Memory B cell (primary cell): Measurements from ENCODE around the gene FGFR3.
"Not testable (repeated sequence)": the region's sequence is repeated elsewhere in the genome, so short reads cannot be mapped to it uniquely, and the experiment has no call there.

ENCODE experiments used
- ATAC-seq: fragments of 150-1000 bp; cut with Tn5 transposase; 2 replicates; pipeline ENCODE4 v1.10.0; 2021; ENCODE audit warnings: low read depth, mild to moderate bottlenecking, moderate library complexity
- DNase-seq, 2 donors: peaks; one replicate each; pipeline ENCODE4 v3.0.0; 2022; ENCODE audit warnings: low spot score in 2 of 2
- H3K27ac Mint-ChIP-seq: one replicate; pipeline ENCODE4 v1.8.0; 2022; ENCODE audit warnings: mild to moderate bottlenecking, moderate library complexity, mixed read lengths
- H3K27me3 Mint-ChIP-seq: one replicate; pipeline ENCODE4 v1.8.0; 2022; ENCODE audit warnings: mixed read lengths
- H3K36me3 Mint-ChIP-seq: one replicate; pipeline ENCODE4 v1.8.0; 2022; ENCODE audit warnings: mild to moderate bottlenecking, mixed read lengths
- H3K4me1 Mint-ChIP-seq: one replicate; pipeline ENCODE4 v1.8.0; 2022; ENCODE audit warnings: mixed read lengths
- H3K4me3 Mint-ChIP-seq: one replicate; pipeline ENCODE4 v1.8.0; 2022; ENCODE audit warnings: mild to moderate bottlenecking, moderate library complexity, mixed read lengths
- H3K9me3 Mint-ChIP-seq: one replicate; pipeline ENCODE4 v1.8.0; 2022; ENCODE audit warnings: mixed read lengths

The FGFR3 gene

DNA sequence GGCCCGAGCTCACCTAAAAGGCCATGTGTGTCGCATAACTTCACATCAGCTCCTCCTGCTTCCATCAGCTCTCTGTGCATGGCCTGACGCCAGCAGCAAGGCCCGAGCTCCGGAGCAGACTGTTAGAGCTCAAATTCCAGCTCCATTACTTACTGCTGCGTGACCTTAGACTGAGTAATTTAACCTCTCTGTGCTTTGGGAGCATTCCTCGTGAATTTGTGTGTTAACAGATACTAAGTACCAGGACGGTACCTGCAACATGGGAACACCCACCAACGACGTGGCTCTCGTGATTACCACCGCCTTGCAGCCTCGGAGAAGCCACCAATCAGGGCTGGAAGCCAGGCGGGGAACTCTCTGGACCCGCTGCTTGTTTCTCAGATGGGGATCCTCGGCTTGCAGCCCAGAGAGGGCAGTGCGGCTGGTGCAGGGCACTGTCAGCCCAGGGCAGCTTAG is 49.9 kb downstream of the FGFR3 start:
- H3K9me3 Mint-ChIP-seq, result no peaks in the 10 kb centered on the region
- H3K36me3 Mint-ChIP-seq, result peaks cover 22% of the 10 kb centered on the region
- H3K27me3 Mint-ChIP-seq, result no peaks in the 10 kb centered on the region
- DNase-seq (no peak), ATAC-seq (no peak)
- H3K27ac Mint-ChIP-seq, result no peak overlapping the region
- H3K4me1 Mint-ChIP-seq, result peaks cover 2% of the 10 kb centered on the region
- no peak overlapping the region for H3K4me3 Mint-ChIP-seq

DNA sequence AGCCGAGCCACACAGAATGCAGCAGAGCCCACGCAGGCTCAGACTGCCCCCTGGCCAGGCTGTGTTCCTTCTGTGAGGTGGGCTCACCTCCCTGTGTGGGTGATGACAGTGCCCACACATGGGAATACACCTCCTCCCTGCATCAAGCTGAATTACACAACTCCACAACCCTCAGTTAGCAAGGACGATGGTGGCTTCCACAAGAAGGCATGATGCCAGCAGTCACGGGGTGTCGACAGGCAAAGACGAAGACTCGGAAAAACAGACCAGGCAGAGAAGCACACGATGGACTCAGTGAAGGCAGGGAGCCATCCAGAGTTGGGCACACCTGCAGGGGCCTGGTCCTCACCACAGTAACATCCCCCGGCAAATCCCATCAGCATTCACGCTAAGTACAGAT is 50.8 kb downstream of the FGFR3 start:
- H3K9me3 Mint-ChIP-seq, result no peaks in the 10 kb centered on the region
- H3K4me3 Mint-ChIP-seq, result no peak overlapping the region
- peaks cover 2% of the 10 kb centered on the region for H3K4me1 Mint-ChIP-seq
- H3K27me3 Mint-ChIP-seq, result no peaks in the 10 kb centered on the region
- H3K36me3 Mint-ChIP-seq, result peaks cover 22% of the 10 kb centered on the region
- no peak overlapping the region for H3K27ac Mint-ChIP-seq
- no peak for ATAC-seq
- DNase-seq, result no peak

DNA sequence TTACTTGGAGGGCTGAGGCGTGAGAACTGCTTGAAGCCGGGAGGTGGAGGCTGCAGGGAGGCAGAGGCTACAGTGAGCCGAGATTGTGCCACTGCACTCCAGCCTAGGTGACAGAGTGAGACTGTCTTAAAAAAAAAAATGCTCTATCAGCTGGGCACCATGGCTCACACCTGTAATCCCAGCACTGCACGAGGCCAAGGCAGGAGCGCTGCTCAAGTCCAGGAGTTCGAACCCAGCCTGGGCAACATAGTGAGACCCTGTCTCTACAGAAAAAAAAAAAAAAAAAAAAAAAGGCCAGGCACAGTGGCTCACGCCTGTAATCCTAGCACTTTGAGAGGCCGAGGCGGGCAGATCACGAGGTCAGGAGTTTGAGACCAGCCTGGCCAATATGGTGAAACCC is 51.5 kb downstream of the FGFR3 start:
- H3K27me3 Mint-ChIP-seq, ATAC-seq, H3K27ac Mint-ChIP-seq, H3K9me3 Mint-ChIP-seq, H3K4me1 Mint-ChIP-seq, H3K4me3 Mint-ChIP-seq, DNase-seq: not testable (repeated sequence)
- H3K36me3 Mint-ChIP-seq, result peaks cover 16% of the 10 kb centered on the region

DNA sequence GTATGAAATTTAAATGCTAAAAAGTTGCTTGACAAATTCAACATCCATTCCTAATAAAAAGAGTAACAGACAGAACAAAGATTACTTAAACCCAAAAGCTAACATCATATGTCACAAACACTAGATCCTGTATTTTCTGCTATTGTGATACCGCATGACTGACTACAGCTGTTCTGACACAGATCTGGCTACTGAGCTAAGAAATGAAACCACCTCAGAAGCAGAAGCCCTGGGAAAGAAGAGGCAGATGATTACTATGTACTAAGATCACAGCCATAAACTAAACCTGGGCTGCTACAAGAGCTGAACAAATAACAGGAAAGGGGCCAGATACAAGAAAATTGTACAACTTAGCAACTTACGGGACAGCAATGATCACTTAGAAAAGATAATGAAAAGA is 53.5 kb downstream of the FGFR3 start:
- Mint-ChIP-seq H3K4me1 (peaks cover 3% of the 10 kb centered on the region), H3K9me3 (no peaks in the 10 kb centered on the region), H3K27ac (no peak overlapping the region), H3K27me3 (no peaks in the 10 kb centered on the region), H3K4me3 (no peak overlapping the region), H3K36me3 (peaks cover 13% of the 10 kb centered on the region)
- ATAC-seq (no peak), DNase-seq (no peak)

DNA sequence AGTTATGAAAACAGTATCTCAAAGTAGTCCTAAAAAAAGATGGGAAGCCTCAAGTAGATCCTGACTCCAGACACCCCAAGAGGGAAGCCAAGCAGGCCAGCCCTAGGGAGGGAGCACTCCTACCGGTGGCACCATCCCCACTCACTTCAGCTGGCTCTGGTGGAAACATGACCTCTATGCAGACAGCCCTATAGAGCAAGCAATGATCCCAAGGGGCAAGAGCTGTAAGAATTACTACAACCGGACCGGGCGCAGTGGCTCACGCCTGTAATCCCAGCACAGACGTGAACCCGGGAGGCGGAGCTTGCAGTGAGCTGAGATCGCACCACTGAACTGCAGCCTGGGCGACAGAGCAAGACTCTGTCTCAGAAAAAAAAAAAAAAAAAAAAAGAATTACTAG is 57.2 kb downstream of the FGFR3 start:
- H3K4me1 Mint-ChIP-seq, result peaks cover 18% of the 10 kb centered on the region
- no peak for DNase-seq

DNA sequence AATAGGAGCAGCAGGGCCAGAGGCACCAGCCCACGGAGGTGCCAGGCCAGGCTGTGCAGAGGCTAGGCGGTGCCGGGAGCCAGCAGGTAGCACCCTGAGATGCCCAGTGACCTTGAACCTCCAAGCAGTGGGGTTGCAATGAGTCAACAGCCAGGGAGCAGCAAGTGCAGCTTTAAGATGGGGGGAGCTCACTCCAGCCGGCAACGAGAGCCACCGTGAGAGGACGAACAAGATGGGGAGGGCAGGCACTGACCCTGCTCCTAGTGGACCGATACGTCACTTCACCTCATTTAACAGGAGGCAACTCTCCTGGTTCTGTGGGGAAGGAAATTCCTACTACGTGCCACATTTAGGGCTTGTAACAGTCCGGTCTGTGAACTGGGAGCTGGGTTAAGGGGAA is 58.1 kb downstream of the FGFR3 start:
- DNase-seq, result no peak
- Mint-ChIP-seq H3K27me3 (no peaks in the 10 kb centered on the region), H3K4me3 (no peak overlapping the region), H3K27ac (no peak overlapping the region), H3K9me3 (no peaks in the 10 kb centered on the region), H3K36me3 (peaks cover 10% of the 10 kb centered on the region), H3K4me1 (peaks cover 18% of the 10 kb centered on the region)
- ATAC-seq, result no peak

More for the DNA sequence above, 57.2 kb downstream of the FGFR3 start:
- Mint-ChIP-seq H3K9me3 (no peaks in the 10 kb centered on the region), H3K27ac (no peak overlapping the region), H3K36me3 (peaks cover 10% of the 10 kb centered on the region), H3K4me3 (no peak overlapping the region), H3K27me3 (no peaks in the 10 kb centered on the region)
- no peak for ATAC-seq

DNA sequence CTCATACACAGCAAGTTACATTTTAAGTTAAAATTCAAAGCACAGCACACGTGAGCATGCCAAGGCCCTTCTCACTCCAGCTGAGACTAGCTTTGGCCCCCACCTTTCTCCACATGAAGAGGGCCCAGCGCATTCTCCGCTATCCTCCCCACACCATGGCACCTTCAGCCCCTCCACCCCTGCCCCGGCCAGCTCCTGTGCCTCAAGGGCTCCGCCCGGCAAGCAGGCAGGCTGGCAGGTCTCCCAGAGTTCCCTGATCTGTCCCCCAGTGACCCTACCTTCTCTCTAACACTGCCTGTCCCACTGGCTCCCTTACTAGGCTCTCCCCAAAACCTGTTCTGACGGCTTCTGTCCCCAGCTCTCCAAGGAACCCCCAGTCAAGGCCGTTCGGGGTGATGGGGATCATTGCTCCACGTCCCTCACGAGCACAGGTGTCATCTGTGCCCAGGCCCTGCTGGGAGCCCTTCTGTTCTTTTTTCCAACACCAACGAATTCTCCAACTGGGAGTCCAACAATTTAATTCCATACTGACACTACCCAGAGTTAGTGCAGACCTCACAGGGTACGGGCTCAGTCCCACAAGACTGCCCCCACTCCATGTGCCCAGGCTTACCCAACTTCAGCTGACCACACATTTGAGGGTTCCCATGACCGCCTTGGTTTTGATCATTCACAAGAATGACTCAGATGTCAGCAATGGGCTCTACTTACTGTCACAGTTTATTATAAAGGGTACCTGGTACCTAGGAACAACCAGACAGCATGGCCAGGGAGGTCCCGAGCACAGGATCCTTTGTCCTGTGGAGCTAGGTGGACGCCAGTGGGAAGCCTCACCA is 58.7 kb downstream of the FGFR3 start:
- no peak overlapping the region for H3K4me3 Mint-ChIP-seq
- H3K27me3 Mint-ChIP-seq, result no peaks in the 10 kb centered on the region
- H3K4me1 Mint-ChIP-seq, result peaks cover 18% of the 10 kb centered on the region
- DNase-seq (no peak), ATAC-seq (no peak)
- H3K9me3 Mint-ChIP-seq, result no peaks in the 10 kb centered on the region
- no peak overlapping the region for H3K27ac Mint-ChIP-seq
- peaks cover 8% of the 10 kb centered on the region for H3K36me3 Mint-ChIP-seq

DNA sequence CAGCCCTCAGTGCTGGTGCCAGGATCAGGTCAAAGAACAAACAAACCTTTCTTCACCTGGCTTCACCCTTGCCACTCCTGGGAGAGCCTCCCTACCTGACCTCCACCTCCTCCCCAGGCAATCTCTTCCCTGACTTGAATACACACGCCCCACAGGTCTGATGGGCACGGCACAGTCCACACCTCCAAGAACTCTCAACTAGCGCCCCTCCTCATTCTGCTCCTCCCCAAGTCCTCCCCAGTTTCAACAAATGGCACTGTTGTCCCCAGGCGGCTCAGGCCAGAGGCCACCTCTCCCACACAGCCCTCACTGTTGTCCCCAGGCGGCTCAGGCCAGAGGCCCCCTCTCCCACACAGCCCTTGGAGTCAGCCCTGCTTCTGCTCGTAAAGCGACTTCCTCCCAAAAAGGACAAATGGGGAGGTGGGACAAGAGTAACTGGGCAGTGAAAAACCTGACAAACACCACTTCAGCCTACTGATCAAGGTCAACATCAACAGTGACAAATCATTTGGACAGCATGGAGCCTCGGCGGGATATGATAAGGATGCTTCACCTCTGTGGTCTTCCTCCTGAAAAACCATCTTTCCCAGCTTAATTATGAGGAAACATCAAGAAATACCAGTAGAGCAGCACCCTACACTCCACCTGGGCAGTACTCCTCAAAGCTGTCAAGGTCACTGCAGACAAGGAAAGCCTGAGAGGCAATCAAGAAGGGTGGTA is 60.0 kb downstream of the FGFR3 start:
- no peaks in the 10 kb centered on the region for H3K27me3 Mint-ChIP-seq
- ATAC-seq, result no peak
- H3K4me3 Mint-ChIP-seq, result no peak overlapping the region
- DNase-seq, result no peak
- H3K9me3 Mint-ChIP-seq, result no peaks in the 10 kb centered on the region
- peaks cover 7% of the 10 kb centered on the region for H3K36me3 Mint-ChIP-seq
- peak overlapping the region; percentile 58 for H3K27ac Mint-ChIP-seq
- H3K4me1 Mint-ChIP-seq, result peaks cover 16% of the 10 kb centered on the region

DNA sequence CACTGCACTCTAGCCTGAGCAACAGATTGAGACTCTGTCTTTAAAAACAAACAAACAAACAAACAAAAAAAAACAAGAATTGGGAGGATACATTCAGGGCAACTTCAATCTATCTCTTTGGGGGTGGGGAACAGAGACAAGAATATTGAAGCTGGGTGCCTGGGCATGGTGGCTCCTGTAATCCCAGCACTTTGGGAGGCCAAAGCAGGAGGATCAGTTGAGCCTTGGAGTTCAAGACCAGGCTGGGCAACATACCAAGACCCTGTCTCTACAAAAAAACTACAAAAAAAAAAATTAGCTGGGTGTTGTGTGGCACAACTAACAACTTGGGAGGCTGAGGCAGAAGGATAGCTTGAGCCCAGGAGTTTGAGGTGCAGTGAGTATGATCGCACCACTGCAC is 61.7 kb downstream of the FGFR3 start:
- no peak for DNase-seq
- ATAC-seq, result no peak
- Mint-ChIP-seq H3K27me3 (no peaks in the 10 kb centered on the region), H3K4me3 (peak overlapping the region; percentile 77), H3K27ac (no peak overlapping the region), H3K4me1 (peaks cover 18% of the 10 kb centered on the region), H3K36me3 (peaks cover 7% of the 10 kb centered on the region), H3K9me3 (no peaks in the 10 kb centered on the region)

DNA sequence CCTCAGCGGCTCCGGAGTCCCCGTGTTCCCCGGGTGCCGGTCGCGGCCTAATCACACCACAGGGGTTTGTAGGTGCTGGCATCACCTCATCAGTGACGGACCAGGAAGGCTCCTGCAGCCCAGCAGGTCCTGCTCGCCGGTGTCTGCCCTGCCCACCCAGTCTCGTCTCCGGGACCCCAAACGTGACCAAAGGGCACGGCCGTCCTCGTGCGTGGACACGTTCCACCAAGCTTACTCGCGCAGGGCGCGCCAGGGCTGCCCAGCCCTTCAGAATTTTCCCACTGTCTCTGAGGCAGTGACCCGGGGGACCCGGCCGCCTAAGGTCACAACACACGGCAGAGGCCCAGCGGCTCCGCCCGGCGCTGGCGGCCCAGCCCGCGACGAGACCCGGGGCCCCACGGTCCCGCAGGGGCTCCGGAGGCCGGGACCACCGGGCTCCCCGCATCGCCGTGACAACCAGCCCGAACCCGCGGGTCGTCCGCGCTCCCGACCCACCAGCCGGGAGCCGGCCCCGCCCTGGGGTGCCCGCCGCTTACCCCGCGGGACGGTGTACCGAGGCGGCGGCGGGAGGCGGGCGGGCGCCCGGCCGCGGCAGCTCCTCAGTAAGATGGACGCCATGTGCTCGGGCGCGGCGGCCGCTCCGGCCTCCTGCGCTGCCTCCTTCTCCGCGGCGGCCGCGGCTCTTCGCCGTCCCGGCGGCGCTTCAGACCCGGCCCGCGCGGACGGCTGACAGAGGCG is 62.4 kb downstream of the FGFR3 start:
- Mint-ChIP-seq H3K9me3 (no peaks in the 10 kb centered on the region), H3K27me3 (no peaks in the 10 kb centered on the region), H3K4me3 (peak overlapping the region; percentile 82), H3K27ac (no peak overlapping the region), H3K4me1 (peaks cover 18% of the 10 kb centered on the region), H3K36me3 (peaks cover 7% of the 10 kb centered on the region)
- ATAC-seq, result peak; percentile 31
- DNase-seq, result peak; percentile 14 to 33

DNA sequence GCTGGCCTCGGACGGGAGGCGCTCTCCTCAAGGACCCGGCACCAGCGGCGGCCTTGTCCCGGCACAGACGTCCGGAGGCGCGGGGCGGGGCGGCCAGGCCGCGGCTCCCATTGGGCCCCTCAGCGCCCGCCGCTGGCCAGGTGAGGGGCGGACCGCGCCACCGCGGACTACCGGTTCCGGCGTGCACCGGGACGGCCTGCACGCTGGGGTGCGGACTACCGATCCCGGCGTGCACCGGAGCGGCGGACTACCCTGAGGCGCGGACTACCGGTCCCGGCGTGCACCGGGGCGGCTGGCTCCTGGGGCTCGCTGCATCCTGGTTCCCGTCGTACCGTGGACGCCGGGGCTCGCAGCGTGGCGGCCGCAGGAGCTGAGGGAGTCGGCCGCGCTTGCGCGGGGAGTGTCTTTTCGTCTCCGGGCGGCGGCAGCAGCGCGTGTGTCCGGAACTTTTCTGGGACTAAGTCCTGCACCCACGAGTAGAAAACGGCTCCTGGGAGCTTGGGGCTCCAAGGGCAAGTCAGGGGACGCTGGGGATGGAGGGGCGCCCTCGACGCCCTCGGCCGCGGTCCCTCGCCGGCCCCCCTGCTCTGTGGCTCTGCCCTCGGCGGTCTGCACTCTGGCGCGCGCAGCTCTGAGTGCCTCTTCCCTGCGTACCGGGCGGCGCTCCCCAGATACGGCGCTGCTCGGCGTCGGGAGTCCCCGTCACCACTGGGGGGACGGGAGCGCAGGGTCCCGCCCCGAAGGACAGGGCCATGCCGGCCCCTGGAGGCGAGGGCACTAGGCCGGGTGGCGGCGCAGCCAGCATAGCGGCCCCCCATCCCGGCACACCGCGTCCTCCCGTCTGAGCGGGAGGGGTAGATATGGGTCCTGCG is 63.2 kb downstream of the FGFR3 start, which contains the start of gene LETM1:
TSS of gene LETM1 (minus strand) at position 86 of the 872 bp plus-strand sequence. CDS start 206 bp downstream, outside the sequence.
- H3K36me3 Mint-ChIP-seq, result peaks cover 7% of the 10 kb centered on the region
- peaks cover 18% of the 10 kb centered on the region for H3K4me1 Mint-ChIP-seq
- DNase-seq (peak; percentile 83 to 85), ATAC-seq (peak; percentile 97)
- peaks cover 1% of the 10 kb centered on the region for H3K27me3 Mint-ChIP-seq
- peak within 1 kb of the TSS; percentile 82 for H3K4me3 Mint-ChIP-seq
- no peak within 1 kb of the TSS for H3K27ac Mint-ChIP-seq
- H3K9me3 Mint-ChIP-seq, result no peaks in the 10 kb centered on the region

DNA sequence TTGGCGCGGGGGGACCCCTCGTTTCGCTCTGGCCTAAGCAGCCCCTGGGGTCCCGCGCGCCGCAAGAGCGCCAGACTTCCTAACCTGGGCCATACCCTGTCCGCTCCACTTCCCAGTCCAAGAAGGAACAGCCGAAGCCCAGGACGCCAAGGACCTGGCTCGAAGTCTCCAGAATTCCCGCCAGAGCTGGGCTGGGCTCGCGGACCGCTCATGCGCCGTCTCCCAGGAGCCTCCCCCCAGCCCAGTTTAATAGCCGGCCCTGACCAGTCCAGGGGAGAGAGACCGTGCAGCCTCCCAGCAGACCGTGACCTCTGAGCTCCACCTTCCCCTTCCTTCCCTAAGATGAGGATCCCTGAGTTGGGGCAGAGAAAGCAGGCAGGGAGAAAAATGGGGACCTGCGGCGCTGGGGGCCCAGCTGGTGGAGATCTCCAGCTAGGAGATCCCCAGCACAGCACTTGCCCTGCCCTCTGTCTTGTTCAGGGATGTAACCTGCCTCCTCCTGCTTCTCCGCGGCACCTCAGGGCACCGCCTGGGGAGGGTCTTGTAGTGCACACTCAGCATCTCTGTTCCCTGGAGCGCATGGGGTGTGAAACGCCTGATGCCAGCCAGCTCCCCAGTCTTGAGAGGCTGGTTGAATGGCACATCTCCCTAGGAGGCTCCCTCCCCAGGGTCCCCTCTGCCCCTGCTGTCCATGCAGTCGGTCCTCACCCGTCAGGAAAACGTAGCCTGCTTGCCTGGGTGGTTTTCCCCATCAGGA is 64.0 kb downstream of the FGFR3 start:
- peaks cover 17% of the 10 kb centered on the region for H3K4me1 Mint-ChIP-seq
- peaks cover 1% of the 10 kb centered on the region for H3K27me3 Mint-ChIP-seq
- ATAC-seq (no peak), DNase-seq (no peak)
- no peaks in the 10 kb centered on the region for H3K9me3 Mint-ChIP-seq
- no peak overlapping the region for H3K27ac Mint-ChIP-seq
- peak overlapping the region; percentile 82 for H3K4me3 Mint-ChIP-seq
- H3K36me3 Mint-ChIP-seq, result peaks cover 7% of the 10 kb centered on the region

DNA sequence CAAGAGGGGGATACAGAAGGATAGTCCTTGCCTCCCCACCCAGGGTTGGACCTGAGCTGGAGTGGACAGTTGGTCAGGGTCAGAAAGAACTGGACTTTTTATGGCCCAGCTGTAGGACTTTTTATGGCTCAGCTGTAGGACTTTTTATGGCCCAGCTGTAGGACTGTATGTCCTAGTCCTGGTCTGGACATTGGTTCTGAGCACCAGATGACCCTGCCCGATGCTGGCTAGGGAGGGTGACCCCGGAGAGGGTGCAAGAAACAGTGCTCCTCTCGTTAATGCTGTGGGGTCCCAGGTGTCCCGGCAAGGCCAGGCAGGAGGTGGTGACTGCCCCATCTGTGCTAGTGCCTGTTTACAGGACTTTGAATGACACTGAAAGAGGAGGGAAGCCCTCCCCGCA is 64.8 kb downstream of the FGFR3 start:
- no peak for ATAC-seq
- Mint-ChIP-seq H3K27me3 (peaks cover 1% of the 10 kb centered on the region), H3K9me3 (no peaks in the 10 kb centered on the region), H3K36me3 (peaks cover 5% of the 10 kb centered on the region), H3K27ac (no peak overlapping the region), H3K4me3 (no peak overlapping the region), H3K4me1 (peaks cover 20% of the 10 kb centered on the region)
- no peak for DNase-seq
